GM19238 (cell line): Measurements from ENCODE around the gene GRM3.

Source experiments
- DNase-seq: peaks from one replicate; pipeline ENCODE4 v3.0.0; 2011; ENCODE audit warnings: low spot score; ENCODE audit not compliant: insufficient read length

Gene GRM3

GRCh38 chr7:86692755-86693154 is 49.0 kb downstream of the GRM3 start:
- DNase-seq = no peak

- DNase-seq = no peak
Measured at GRCh38 chr7:86706406-86706805, 62.7 kb downstream of the GRM3 start.

- DNase-seq = no peak
Measured at GRCh38 chr7:86708031-86708680, 64.4 kb downstream of the GRM3 start.

- DNase-seq = no peak
Measured at GRCh38 chr7:86720306-86720705, 76.6 kb downstream of the GRM3 start.

- DNase-seq = no peak
Measured at GRCh38 chr7:86733783-86734182, 90.1 kb downstream of the GRM3 start.

- DNase-seq = no peak
Measured at GRCh38 chr7:86745013-86745745, 101.5 kb downstream of the GRM3 start.

GRCh38 chr7:86747698-86748097 is 104.0 kb downstream of the GRM3 start:
- no peak for DNase-seq

- DNase-seq = no peak
Measured at GRCh38 chr7:86748201-86748600, 104.5 kb downstream of the GRM3 start.

- DNase-seq = no peak
Measured at GRCh38 chr7:86748843-86749719, 105.4 kb downstream of the GRM3 start.

GRCh38 chr7:86749741-86750665 is 106.3 kb downstream of the GRM3 start:
- DNase-seq = no peak

GRCh38 chr7:86760236-86760635 is 116.5 kb downstream of the GRM3 start:
- no peak for DNase-seq

GRCh38 chr7:86762129-86762528 is 118.4 kb downstream of the GRM3 start:
- DNase-seq = no peak

- no peak for DNase-seq
Measured at GRCh38 chr7:86765931-86766330, 122.2 kb downstream of the GRM3 start.

GRCh38 chr7:86768394-86768793 is 124.7 kb downstream of the GRM3 start:
- DNase-seq = no peak

GRCh38 chr7:86768967-86769760 is 125.5 kb downstream of the GRM3 start:
- no peak for DNase-seq

GRCh38 chr7:86773309-86773708 is 129.6 kb downstream of the GRM3 start:
- no peak for DNase-seq

- no peak for DNase-seq
Measured at GRCh38 chr7:86775203-86775602, 131.5 kb downstream of the GRM3 start.

- no peak for DNase-seq
Measured at GRCh38 chr7:86776136-86776535, 132.4 kb downstream of the GRM3 start.

GRCh38 chr7:86778271-86778670 is 134.6 kb downstream of the GRM3 start:
- DNase-seq = no peak

GRCh38 chr7:86784765-86785164 is 141.1 kb downstream of the GRM3 start:
- DNase-seq = no peak
